SK-N-SH (cell line): ENCODE results near the gene RCOR1.

ENCODE experiments used
- POLR2AphosphoS5 ChIP-seq: IDR thresholded peaks from 2 replicates; pipeline ENCODE4 v1.6.1; 2012; ENCODE audit warnings: low read depth, low read length
- SMC3 ChIP-seq: IDR thresholded peaks from 2 replicates; pipeline ENCODE4 v1.6.1; 2012; ENCODE audit warnings: low read depth, low read length, improper control_type of control experiment
- TCF12 ChIP-seq: IDR thresholded peaks from 2 replicates; pipeline ENCODE4 v1.4.0; 2012
- TF ChIP-seq, protein P1 (sequence below): fragments of 200-600 bp; sonication (generic); IDR thresholded peaks from 2 replicates; pipeline ENCODE4 v1.6.1; 2017; ENCODE audit warnings: antibody characterized with exemption, mild to moderate bottlenecking, moderate library complexity
- TF ChIP-seq, protein P2 (sequence below): IDR thresholded peaks from 2 replicates; pipeline ENCODE4; 2012
- TF ChIP-seq, protein P3 (sequence below): IDR thresholded peaks from 2 replicates; pipeline ENCODE4 v1.4.0; 2012; ENCODE audit warnings: low read depth, borderline replicate concordance

DNA sequence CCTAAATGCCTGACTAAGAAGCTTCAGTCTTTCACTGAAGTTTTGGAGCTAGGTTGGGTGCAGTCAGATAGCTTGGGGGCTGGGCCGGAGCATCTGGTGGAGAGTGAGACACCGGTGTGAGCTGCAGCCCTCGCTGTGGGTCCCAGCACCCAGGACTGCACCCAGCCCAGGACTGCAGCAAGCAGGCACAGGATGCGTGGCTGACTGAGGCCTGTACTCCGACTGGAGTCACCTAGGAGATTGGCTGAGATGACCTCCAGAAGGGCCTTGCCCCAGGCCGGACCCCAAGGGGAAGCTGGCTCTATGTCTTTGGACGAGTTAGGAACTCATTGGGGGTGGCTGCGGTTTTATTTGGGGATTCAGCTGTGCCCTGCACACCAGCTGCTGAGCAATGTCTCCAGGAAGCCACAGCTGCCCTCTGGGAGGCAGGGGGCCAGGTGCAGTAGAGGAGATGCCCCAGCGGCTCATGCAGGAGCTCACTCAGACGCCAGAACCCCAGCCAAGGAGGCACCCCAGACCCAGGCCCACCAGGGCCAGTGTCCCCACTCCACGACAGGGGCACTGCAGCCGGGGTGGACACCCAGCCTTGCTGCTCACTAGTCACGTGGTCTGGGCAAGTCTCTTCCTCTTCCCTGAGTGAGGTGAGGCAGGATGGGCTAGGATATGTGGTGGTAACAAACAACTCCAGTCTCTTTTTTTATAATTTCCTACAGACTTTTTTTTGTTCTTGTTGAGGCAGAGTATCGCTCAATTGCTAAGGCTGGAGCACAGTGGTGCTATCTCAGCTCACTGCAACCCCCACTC, 31.8 kb upstream of the RCOR1 start:
- TF ChIP-seq, protein P1, sequence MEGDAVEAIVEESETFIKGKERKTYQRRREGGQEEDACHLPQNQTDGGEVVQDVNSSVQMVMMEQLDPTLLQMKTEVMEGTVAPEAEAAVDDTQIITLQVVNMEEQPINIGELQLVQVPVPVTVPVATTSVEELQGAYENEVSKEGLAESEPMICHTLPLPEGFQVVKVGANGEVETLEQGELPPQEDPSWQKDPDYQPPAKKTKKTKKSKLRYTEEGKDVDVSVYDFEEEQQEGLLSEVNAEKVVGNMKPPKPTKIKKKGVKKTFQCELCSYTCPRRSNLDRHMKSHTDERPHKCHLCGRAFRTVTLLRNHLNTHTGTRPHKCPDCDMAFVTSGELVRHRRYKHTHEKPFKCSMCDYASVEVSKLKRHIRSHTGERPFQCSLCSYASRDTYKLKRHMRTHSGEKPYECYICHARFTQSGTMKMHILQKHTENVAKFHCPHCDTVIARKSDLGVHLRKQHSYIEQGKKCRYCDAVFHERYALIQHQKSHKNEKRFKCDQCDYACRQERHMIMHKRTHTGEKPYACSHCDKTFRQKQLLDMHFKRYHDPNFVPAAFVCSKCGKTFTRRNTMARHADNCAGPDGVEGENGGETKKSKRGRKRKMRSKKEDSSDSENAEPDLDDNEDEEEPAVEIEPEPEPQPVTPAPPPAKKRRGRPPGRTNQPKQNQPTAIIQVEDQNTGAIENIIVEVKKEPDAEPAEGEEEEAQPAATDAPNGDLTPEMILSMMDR, result no peak
- TF ChIP-seq, protein P2, sequence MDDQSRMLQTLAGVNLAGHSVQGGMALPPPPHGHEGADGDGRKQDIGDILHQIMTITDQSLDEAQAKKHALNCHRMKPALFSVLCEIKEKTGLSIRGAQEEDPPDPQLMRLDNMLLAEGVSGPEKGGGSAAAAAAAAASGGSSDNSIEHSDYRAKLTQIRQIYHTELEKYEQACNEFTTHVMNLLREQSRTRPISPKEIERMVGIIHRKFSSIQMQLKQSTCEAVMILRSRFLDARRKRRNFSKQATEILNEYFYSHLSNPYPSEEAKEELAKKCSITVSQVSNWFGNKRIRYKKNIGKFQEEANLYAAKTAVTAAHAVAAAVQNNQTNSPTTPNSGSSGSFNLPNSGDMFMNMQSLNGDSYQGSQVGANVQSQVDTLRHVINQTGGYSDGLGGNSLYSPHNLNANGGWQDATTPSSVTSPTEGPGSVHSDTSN, result no peak
- TF ChIP-seq, protein P3, sequence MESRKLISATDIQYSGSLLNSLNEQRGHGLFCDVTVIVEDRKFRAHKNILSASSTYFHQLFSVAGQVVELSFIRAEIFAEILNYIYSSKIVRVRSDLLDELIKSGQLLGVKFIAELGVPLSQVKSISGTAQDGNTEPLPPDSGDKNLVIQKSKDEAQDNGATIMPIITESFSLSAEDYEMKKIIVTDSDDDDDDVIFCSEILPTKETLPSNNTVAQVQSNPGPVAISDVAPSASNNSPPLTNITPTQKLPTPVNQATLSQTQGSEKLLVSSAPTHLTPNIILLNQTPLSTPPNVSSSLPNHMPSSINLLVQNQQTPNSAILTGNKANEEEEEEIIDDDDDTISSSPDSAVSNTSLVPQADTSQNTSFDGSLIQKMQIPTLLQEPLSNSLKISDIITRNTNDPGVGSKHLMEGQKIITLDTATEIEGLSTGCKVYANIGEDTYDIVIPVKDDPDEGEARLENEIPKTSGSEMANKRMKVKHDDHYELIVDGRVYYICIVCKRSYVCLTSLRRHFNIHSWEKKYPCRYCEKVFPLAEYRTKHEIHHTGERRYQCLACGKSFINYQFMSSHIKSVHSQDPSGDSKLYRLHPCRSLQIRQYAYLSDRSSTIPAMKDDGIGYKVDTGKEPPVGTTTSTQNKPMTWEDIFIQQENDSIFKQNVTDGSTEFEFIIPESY, result no peak
- no peak for TF ChIP-seq POLR2AphosphoS5
- TF ChIP-seq TCF12, result no peak
- TF ChIP-seq SMC3, result no peak
